ENCODE data around the gene TLK1.

Gene TLK1

DNA sequence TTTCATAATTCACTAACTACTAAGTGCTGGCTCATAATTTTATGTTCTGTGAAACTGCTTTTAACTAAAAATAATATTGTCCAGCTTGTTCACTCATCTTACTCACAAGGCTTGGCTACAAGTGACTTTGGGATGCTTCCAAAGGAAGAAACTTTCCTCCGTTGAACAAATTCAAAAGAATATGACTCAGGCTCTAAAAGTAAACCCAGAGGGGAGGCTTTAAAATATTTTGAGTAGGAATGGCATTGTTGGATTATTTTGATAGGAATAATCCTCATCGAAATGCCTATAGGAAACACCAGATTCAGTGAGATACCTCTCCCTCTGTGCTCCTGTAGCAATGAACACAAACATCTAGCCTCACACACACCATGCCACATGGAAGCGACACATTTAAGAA is 25.2 kb upstream of the TLK1 start:
- Histone ChIP-seq H3K36me3 (ENCODE audit: insufficient read depth, low read length) (no peaks in the 10 kb centered on the region), H3K4me3 (ENCODE audit: low read length) (no peak overlapping the region), H3K9me3 (ENCODE audit: insufficient read depth, low read depth, low read length) (no peaks in the 10 kb centered on the region), H3K27me3 (ENCODE audit: insufficient read depth, low read length) (no peaks in the 10 kb centered on the region), H3K9ac (ENCODE audit: low read depth, low read length) (no peak overlapping the region), H3K27ac (ENCODE audit: low read depth, low read length) (no peak overlapping the region), H3K4me1 (ENCODE audit: insufficient read depth, low read length) (peaks cover 6% of the 10 kb centered on the region; the same call in 1 of the 2 replicates)
- 97% methylated on average over 3 of the region's 3 CpGs for WGBS

DNA sequence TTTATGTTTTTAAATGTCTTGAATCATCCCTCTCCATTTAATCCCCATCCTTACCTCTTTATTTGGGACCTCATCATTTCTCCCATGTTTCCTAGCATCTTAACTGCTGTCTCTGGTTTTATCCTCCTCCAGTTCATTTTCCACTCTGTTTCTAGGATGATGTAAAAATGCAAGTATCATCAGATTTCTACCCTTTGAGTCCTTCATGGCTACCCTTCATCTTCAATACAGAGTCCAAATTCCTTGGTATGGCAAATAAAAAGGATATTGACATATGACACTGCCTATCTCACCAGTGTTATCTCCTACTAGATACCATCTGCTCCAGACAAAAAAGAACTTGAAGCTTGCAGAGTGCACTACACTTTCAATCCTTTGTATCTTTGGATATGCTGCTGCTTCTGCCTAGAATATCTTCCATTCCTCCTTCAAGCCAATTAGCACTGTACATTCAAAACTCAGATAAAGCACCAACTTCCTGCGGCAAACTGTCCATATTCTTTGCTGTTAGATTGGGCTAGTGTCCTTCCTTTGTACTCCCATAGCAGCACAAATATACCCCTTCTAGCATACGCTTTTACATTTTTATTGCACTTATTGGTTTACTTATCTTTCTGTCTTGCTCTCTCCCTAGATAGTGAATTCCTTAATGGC is 24.6 kb upstream of the TLK1 start:
- no peak overlapping the region for H3K9ac ChIP-seq (ENCODE audit: low read depth, low read length)
- WGBS, result 90% methylated on average over 2 of the region's 2 CpGs

DNA sequence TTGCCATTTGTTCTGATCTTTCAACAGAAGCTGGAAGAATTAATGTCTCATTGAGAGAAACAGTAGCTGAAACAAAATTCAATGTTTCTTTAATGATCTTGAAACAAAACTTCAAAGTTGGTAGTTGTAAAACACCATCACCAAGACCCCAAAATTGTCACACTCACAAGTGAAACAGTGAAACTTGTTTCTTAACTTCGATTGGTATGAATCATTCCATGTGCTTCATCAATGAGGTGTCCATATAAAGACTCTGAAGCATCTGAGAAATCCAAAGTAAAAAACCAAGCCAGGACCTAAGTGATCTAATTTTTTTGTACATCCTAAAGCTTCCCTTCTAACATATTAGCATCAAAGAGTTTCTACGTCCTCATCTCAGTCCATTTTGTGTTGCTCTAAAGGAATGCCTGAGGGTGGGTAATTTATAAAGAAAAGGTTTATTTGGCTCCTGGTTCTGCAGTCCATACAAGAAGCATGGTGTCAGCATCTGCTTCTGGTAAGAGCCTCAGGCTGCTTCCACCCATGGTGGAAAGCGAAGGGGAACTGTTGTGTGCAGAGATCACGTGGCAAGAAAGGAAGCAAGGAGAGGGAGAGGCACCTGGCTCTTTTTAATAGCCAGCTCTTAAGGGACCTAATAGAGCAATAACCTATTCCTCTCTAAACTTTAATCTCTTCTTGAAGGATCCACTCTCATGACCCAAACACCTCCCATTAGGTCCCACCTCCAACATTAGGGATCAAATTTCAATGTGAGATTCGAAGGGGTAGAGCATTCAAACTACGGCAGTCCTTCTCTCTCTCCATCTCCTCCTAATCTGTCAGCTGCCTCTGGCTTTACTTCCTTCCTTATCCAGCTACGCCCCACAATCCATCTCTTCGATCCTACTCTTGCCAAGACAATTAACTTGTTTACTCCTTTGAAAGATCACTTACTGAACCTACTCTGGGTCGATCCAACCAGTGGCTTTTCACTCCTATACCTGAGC is 20.7 kb upstream of the TLK1 start:
- Histone ChIP-seq H3K27ac (ENCODE audit: low read depth, low read length) (no peak overlapping the region), H3K9me3 (ENCODE audit: insufficient read depth, low read depth, low read length) (no peaks in the 10 kb centered on the region), H3K27me3 (ENCODE audit: insufficient read depth, low read length) (no peaks in the 10 kb centered on the region), H3K4me1 (ENCODE audit: insufficient read depth, low read length) (peaks cover 6% of the 10 kb centered on the region; the same call in 1 of the 2 replicates), H3K4me3 (ENCODE audit: low read length) (no peak overlapping the region), H3K36me3 (ENCODE audit: insufficient read depth, low read length) (no peaks in the 10 kb centered on the region), H3K9ac (ENCODE audit: low read depth, low read length) (no peak overlapping the region)
- WGBS, result 72% methylated on average over 9 of the region's 9 CpGs

More for the DNA sequence above, 24.6 kb upstream of the TLK1 start:
- H3K36me3 ChIP-seq (ENCODE audit: insufficient read depth, low read length), result no peaks in the 10 kb centered on the region
- H3K9me3 ChIP-seq (ENCODE audit: insufficient read depth, low read depth, low read length), result no peaks in the 10 kb centered on the region
- H3K4me3 ChIP-seq (ENCODE audit: low read length), result no peak overlapping the region
- H3K27ac ChIP-seq (ENCODE audit: low read depth, low read length), result no peak overlapping the region
- peaks cover 6% of the 10 kb centered on the region; the same call in 1 of the 2 replicates for H3K4me1 ChIP-seq (ENCODE audit: insufficient read depth, low read length)
- H3K27me3 ChIP-seq (ENCODE audit: insufficient read depth, low read length), result no peaks in the 10 kb centered on the region

DNA sequence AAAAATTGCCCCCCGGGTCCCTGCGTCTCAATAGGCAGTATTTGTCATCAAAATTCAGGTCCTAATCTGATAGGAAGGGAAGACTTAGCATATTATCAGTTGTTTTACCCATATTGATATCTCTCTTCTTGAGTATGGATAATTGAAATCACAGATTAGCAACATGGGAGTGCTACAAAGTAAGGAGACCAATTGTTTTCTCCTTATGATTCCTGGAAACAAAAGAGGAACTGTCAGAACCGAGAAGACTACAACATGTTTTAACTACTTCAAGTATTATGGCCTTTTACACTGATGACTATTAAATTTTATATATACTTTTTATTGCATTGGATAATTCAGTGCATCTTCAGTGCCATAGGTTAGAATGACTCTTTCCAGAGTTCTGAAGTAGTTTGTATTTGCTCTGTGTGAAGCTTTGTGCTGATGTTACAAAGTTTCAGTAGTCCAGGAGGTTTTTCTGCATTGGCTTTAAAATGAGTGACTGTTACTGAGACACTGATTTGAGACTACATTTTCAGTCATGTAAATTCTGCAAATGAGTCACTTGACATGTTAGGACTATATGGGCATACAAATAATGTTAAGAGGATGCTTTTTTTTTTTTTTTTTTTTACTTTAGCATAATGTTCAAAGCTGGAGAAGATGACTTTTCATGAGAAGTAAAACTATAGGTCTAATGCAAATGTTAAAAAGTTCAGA is 19.7 kb upstream of the TLK1 start:
- Histone ChIP-seq H3K4me3 (ENCODE audit: low read length) (no peak overlapping the region), H3K4me1 (ENCODE audit: insufficient read depth, low read length) (peaks cover 6% of the 10 kb centered on the region; the same call in 1 of the 2 replicates), H3K27ac (ENCODE audit: low read depth, low read length) (no peak overlapping the region), H3K9me3 (ENCODE audit: insufficient read depth, low read depth, low read length) (no peaks in the 10 kb centered on the region), H3K9ac (ENCODE audit: low read depth, low read length) (no peak overlapping the region), H3K36me3 (ENCODE audit: insufficient read depth, low read length) (no peaks in the 10 kb centered on the region), H3K27me3 (ENCODE audit: insufficient read depth, low read length) (no peaks in the 10 kb centered on the region)
- WGBS, result 97% methylated on average over 3 of the region's 3 CpGs

DNA sequence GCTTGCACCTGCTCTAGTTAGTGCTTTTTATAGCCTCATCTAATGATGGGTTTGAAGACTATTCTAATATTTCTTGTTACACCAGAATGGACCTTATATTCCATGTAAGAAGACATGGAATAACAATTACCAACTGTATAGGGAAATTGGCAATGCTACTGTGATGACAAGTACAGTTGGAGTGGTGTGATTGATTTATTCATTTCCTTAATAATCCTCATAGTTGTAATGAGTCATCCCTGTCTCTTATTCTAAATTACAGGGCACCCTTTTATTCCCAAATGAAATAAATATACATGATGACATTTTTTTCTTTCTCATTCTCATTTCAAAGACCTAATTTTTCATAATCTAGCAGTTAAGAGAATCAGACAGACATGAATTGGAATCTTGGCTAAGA is 18.3 kb upstream of the TLK1 start:
- H3K9me3 ChIP-seq (ENCODE audit: insufficient read depth, low read depth, low read length), result no peaks in the 10 kb centered on the region
- H3K4me3 ChIP-seq (ENCODE audit: low read length), result no peak overlapping the region
- no peaks in the 10 kb centered on the region for H3K36me3 ChIP-seq (ENCODE audit: insufficient read depth, low read length)
- H3K4me1 ChIP-seq (ENCODE audit: insufficient read depth, low read length), result peaks cover 6% of the 10 kb centered on the region; the same call in 1 of the 2 replicates
- no peaks in the 10 kb centered on the region for H3K27me3 ChIP-seq (ENCODE audit: insufficient read depth, low read length)
- H3K9ac ChIP-seq (ENCODE audit: low read depth, low read length), result no peak overlapping the region
- no peak overlapping the region for H3K27ac ChIP-seq (ENCODE audit: low read depth, low read length)

DNA sequence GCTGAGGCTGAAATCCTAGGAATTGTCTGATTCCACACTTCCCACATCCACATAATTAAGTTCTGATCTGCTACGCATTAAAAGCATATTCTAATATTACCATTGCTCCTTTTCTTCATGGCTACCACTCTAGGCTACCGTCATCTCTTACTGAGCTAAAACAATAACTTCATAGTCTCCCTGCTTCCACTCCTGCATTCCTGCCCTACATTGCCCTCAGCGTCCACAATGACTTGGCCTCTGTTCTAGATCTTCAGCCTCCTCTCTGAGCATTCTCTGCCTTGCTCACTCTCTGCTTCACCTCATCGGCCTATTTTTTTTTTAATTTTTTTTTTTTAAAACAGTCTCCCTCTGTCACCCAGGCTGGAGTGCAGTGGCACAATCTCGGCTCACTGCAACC is 15.8 kb upstream of the TLK1 start:
- Histone ChIP-seq H3K36me3 (ENCODE audit: insufficient read depth, low read length) (no peaks in the 10 kb centered on the region), H3K27ac (ENCODE audit: low read depth, low read length) (no peak overlapping the region), H3K27me3 (ENCODE audit: insufficient read depth, low read length) (no peaks in the 10 kb centered on the region), H3K9me3 (ENCODE audit: insufficient read depth, low read depth, low read length) (no peaks in the 10 kb centered on the region), H3K4me3 (ENCODE audit: low read length) (no peak overlapping the region), H3K9ac (ENCODE audit: low read depth, low read length) (no peak overlapping the region), H3K4me1 (ENCODE audit: insufficient read depth, low read length) (peaks cover under 1% of the 10 kb centered on the region; the same call in 1 of the 2 replicates)
- 90% methylated on average over 5 of the region's 5 CpGs for WGBS

DNA sequence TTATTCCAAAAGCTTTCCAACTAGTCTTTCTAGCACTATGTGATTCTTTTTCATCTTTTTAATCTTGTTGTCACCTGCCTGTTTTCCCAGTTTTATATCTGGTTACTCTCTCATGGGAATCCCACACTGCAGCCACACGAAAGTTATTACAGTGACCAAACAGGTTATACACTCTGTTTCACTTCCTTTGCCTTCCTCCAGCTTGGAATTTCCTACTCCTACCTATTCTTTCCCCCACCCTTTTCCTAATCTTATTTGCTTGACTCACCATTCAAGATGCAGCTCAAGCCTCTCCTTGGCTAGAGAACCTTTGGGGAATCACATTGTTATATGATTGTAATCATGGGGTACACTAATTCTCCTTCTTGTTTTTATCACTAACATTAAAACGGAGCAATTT is 13.4 kb upstream of the TLK1 start:
- WGBS, result 83% methylated on average over 2 of the region's 2 CpGs
- Histone ChIP-seq H3K9ac (ENCODE audit: low read depth, low read length) (no peak overlapping the region), H3K27me3 (ENCODE audit: insufficient read depth, low read length) (no peaks in the 10 kb centered on the region), H3K9me3 (ENCODE audit: insufficient read depth, low read depth, low read length) (no peaks in the 10 kb centered on the region), H3K4me3 (ENCODE audit: low read length) (no peak overlapping the region), H3K4me1 (ENCODE audit: insufficient read depth, low read length) (no peaks in the 10 kb centered on the region), H3K36me3 (ENCODE audit: insufficient read depth, low read length) (no peaks in the 10 kb centered on the region), H3K27ac (ENCODE audit: low read depth, low read length) (no peak overlapping the region)

DNA sequence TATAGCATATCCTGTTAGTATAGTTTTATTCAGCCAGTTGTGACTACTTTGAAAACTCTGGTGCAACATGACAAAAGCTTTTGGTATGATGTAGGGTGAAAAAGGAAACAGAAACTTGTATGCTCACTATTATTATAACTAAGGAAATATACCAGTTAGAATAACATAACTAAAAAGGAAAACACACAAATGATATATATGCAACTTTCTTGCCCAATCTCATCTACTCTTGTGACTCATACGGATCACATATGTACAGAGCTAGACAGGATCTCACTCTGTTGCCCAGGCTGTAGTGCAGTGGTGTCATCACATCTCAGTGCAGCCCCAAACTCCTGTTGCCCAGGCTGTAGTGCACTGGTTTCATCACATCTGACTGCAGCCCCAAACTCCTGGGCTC is 12.4 kb upstream of the TLK1 start:
- Histone ChIP-seq H3K36me3 (ENCODE audit: insufficient read depth, low read length) (no peaks in the 10 kb centered on the region), H3K9ac (ENCODE audit: low read depth, low read length) (no peak overlapping the region), H3K9me3 (ENCODE audit: insufficient read depth, low read depth, low read length) (no peaks in the 10 kb centered on the region), H3K4me1 (ENCODE audit: insufficient read depth, low read length) (no peaks in the 10 kb centered on the region), H3K27ac (ENCODE audit: low read depth, low read length) (no peak overlapping the region), H3K4me3 (ENCODE audit: low read length) (no peak overlapping the region), H3K27me3 (ENCODE audit: insufficient read depth, low read length) (no peaks in the 10 kb centered on the region)
- WGBS, result 89% methylated on average over 1 of the region's 1 CpG

DNA sequence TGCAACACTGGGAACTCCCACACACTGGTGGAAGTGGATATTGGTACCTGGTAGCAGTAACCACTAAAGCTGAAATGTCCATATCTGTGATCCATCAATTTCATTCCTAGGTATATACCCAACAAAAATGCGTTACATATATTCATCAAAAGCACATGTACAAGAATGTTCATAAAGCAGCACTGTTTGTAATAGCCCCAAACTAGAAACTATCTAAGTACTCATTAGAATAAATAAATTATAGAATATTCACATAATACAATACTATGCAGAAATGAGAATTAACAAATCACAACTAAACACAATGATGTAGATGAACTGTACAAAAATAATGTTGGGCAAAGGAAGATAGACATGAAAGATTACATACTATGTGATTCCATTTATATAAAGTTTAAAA is 11.1 kb upstream of the TLK1 start:
- H3K27me3 ChIP-seq (ENCODE audit: insufficient read depth, low read length), result no peaks in the 10 kb centered on the region
- no peaks in the 10 kb centered on the region for H3K4me1 ChIP-seq (ENCODE audit: insufficient read depth, low read length)
- no peaks in the 10 kb centered on the region for H3K9me3 ChIP-seq (ENCODE audit: insufficient read depth, low read depth, low read length)
- WGBS, result 94% methylated on average over 1 of the region's 1 CpG
- H3K36me3 ChIP-seq (ENCODE audit: insufficient read depth, low read length), result no peaks in the 10 kb centered on the region
- no peak overlapping the region for H3K27ac ChIP-seq (ENCODE audit: low read depth, low read length)
- no peak overlapping the region for H3K4me3 ChIP-seq (ENCODE audit: low read length)
- H3K9ac ChIP-seq (ENCODE audit: low read depth, low read length), result no peak overlapping the region

DNA sequence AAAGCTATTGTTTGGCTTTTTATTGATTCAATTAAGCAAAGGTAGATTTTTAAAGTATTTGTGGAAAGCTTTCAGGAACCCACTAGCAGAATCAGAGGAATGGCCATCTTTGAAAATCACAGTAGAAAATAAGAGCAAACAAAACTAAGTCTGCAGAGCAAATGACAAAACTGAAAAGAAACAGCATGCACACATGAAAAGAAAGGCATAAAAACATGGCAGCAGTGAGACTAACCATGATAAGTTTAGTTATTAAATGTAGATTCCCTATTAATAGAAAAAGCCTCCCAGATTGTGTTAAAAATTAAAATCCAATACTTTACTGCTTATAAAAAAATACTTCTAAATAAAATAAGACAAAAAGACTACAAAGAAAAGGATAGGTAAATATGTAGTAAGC is 9.1 kb upstream of the TLK1 start:
- H3K36me3 ChIP-seq (ENCODE audit: insufficient read depth, low read length), result no peaks in the 10 kb centered on the region
- H3K9ac ChIP-seq (ENCODE audit: low read depth, low read length), result no peak overlapping the region
- H3K9me3 ChIP-seq (ENCODE audit: insufficient read depth, low read depth, low read length), result no peaks in the 10 kb centered on the region
- H3K27me3 ChIP-seq (ENCODE audit: insufficient read depth, low read length), result no peaks in the 10 kb centered on the region
- H3K4me3 ChIP-seq (ENCODE audit: low read length), result no peak overlapping the region
- H3K27ac ChIP-seq (ENCODE audit: low read depth, low read length), result no peak overlapping the region
- no peaks in the 10 kb centered on the region for H3K4me1 ChIP-seq (ENCODE audit: insufficient read depth, low read length)

DNA sequence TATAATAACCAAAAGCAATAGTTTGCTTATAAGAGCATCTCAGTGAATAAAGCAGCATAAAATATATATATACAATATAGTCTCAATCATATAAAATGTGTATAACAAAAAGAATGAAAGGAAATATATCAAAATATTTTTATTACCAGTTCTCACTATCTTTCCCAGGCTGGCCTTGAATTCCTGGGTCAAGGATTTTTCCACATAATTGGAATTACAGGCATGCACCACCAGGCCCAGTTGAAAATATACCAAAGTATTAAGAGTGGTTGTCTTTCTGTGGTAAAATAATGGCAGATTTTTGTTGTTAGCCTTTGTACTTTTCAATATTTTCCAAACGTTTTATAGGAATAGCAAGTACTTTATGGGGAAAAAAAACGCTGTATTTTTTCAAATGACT is 8.6 kb upstream of the TLK1 start:
- Histone ChIP-seq H3K9me3 (ENCODE audit: insufficient read depth, low read depth, low read length) (no peaks in the 10 kb centered on the region), H3K27me3 (ENCODE audit: insufficient read depth, low read length) (no peaks in the 10 kb centered on the region), H3K4me3 (ENCODE audit: low read length) (no peak overlapping the region), H3K36me3 (ENCODE audit: insufficient read depth, low read length) (no peaks in the 10 kb centered on the region), H3K9ac (ENCODE audit: low read depth, low read length) (no peak overlapping the region), H3K27ac (ENCODE audit: low read depth, low read length) (no peak overlapping the region), H3K4me1 (ENCODE audit: insufficient read depth, low read length) (no peaks in the 10 kb centered on the region)
- WGBS, result 86% methylated on average over 2 of the region's 2 CpGs

Data from HUES64 (cell line).